HepG2 (cell line): ENCODE data around the gene LDHAL6B. TPM values are rescaled to one million over a fixed set of nuclear protein-coding genes. Genes with fewer than 3 reads are reported as not detected.

ENCODE experiments used
- FOXM1 ChIP-seq: sonication (generic); formaldehyde crosslinking; IDR thresholded peaks from 2 replicates; pipeline ENCODE4 v1.5.0; 2020; ENCODE audit warnings: missing genetic modification reagents
- HMGA1 ChIP-seq: sonication (generic); formaldehyde crosslinking; conservative IDR thresholded peaks from 2 replicates; pipeline ENCODE4 v1.4.0; 2020; ENCODE audit warnings: missing genetic modification reagents
- HNRNPUL1 ChIP-seq: fragments of 200-400 bp; formaldehyde crosslinking; IDR thresholded peaks from 2 replicates; pipeline ENCODE4 v1.6.1; 2017; ENCODE audit warnings: low read depth, mild to moderate bottlenecking, low read length, moderate library complexity
- KDM1A ChIP-seq: IDR thresholded peaks from 2 replicates; pipeline ENCODE4 v1.6.1; 2016; ENCODE audit warnings: missing compliant biosample characterization
- KDM5B ChIP-seq: sonication (generic); formaldehyde crosslinking; IDR thresholded peaks from 2 replicates; pipeline ENCODE4 v1.4.0; 2020; ENCODE audit warnings: missing genetic modification reagents, mild to moderate bottlenecking, borderline replicate concordance
- NBN ChIP-seq: fragments of 450-650 bp; conservative IDR thresholded peaks from 2 replicates; pipeline ENCODE4 v1.6.1; 2017
- NFYB ChIP-seq: sonication (generic); formaldehyde crosslinking; IDR thresholded peaks from 2 replicates; pipeline ENCODE4 v1.4.0; 2020; ENCODE audit warnings: missing genetic modification reagents
- SP2 ChIP-seq: sonication (generic); formaldehyde crosslinking; IDR thresholded peaks from 2 replicates; pipeline ENCODE4 v1.5.1; 2020; ENCODE audit warnings: mild to moderate bottlenecking, missing genetic modification reagents
- TEAD3 ChIP-seq: optimal IDR thresholded peaks from 2 replicates; pipeline ENCODE3; 2016; ENCODE audit warnings: borderline replicate concordance
- TRIM24 ChIP-seq: sonication (generic); formaldehyde crosslinking; IDR thresholded peaks from 2 replicates; pipeline ENCODE4 v1.8.0; 2022; ENCODE audit warnings: mild to moderate bottlenecking, missing genetic modification reagents
- ZFP82 ChIP-seq: sonication (generic); formaldehyde crosslinking; IDR thresholded peaks from 2 replicates; pipeline ENCODE4 v1.5.1; 2020; ENCODE audit warnings: mild to moderate bottlenecking, missing genetic modification reagents, borderline replicate concordance
- ZNF24 ChIP-seq: fragments of 450-650 bp; IDR thresholded peaks from 2 replicates; pipeline ENCODE4 v1.6.1; 2017; ENCODE audit warnings: antibody characterized with exemption, mild to moderate bottlenecking
- ZNF251 ChIP-seq: sonication (generic); formaldehyde crosslinking; IDR thresholded peaks from 2 replicates; pipeline ENCODE4 v1.9.0; 2021; ENCODE audit warnings: mild to moderate bottlenecking, missing genetic modification reagents
- ZNF331 ChIP-seq: sonication (generic); formaldehyde crosslinking; IDR thresholded peaks from 2 replicates; pipeline ENCODE4 v1.4.0; 2020; ENCODE audit warnings: missing genetic modification reagents
- ZNF350 ChIP-seq: sonication (generic); formaldehyde crosslinking; IDR thresholded peaks from 2 replicates; pipeline ENCODE4 v1.4.0; 2020; ENCODE audit warnings: mild to moderate bottlenecking, low read depth, missing genetic modification reagents, borderline replicate concordance
- ZNF546 ChIP-seq: sonication (generic); formaldehyde crosslinking; conservative IDR thresholded peaks from 2 replicates; pipeline ENCODE4 v1.8.1; 2023; ENCODE audit warnings: mild to moderate bottlenecking, missing genetic modification reagents
- ZNF652 ChIP-seq: IDR thresholded peaks from 2 replicates; pipeline ENCODE4 v1.6.1; 2016; ENCODE audit warnings: low read depth, borderline replicate concordance
- ZNF761 ChIP-seq: sonication (generic); formaldehyde crosslinking; conservative IDR thresholded peaks from 2 replicates; pipeline ENCODE4 v1.4.0; 2020; ENCODE audit warnings: mild to moderate bottlenecking, missing genetic modification reagents
- polyA plus RNA-seq, 8 experiments: library from polyadenylated mRNA; depleted of rRNA in 3 of 8; stranded (reverse) in 7 of 8; unstranded in 1 of 8; fragments of >200 nt; fragmentation: Illumina TruSeq in 4 of 8; extraction: Trizol in 4 of 8; gene quantifications; 2 replicates each; pipeline versions ENCODE4 v1.2.1 to v1.2.3, GENCODE V29; 2011 to 2016; ENCODE audit warnings: low read depth in 4 of 8, missing spikeins in 1 of 8, mixed read lengths in 1 of 8; ENCODE audit not compliant: insufficient read depth in 1 of 8
- total RNA-seq, 5 experiments: library from RNA; depleted of rRNA; stranded (reverse); fragments of >200 nt; fragmentation: Illumina TruSeq; extraction: Trizol; gene quantifications; 2 replicates each; pipeline ENCODE4 v1.2.3, GENCODE V29; 2016; ENCODE audit warnings: low read depth in 1 of 5
- TF ChIP-seq, protein P1 (sequence below): sonication (generic); formaldehyde crosslinking; IDR thresholded peaks from 2 replicates; pipeline ENCODE4 v1.4.0; 2020; ENCODE audit warnings: mild to moderate bottlenecking, missing genetic modification reagents, borderline replicate concordance
- TF ChIP-seq, protein P2 (sequence below): sonication (generic); formaldehyde crosslinking; IDR thresholded peaks from 2 replicates; pipeline ENCODE4 v1.4.0; 2020; ENCODE audit warnings: mild to moderate bottlenecking, missing genetic modification reagents
- TF ChIP-seq, protein P3 (sequence below), 2 experiments: fragments of 450-650 bp in 1 of 2; sonication (generic) in 1 of 2; formaldehyde crosslinking; IDR thresholded peaks; 2 replicates each; pipeline versions ENCODE4 v1.5.0 to v1.8.0; 2020 to 2022; ENCODE audit warnings: mild to moderate bottlenecking in 1 of 2, missing genetic modification reagents in 1 of 2
- TF ChIP-seq, protein P4 (sequence below): sonication (generic); formaldehyde crosslinking; conservative IDR thresholded peaks from 2 replicates; pipeline ENCODE4 v1.8.1; 2023; ENCODE audit warnings: missing genetic modification reagents

LDHAL6B gene
- total and polyA plus RNA-seq, 2 of the 13 experiments (the other 11 are each of a cell fraction or from before 2014, with no cell fraction given) = not detected

DNA sequence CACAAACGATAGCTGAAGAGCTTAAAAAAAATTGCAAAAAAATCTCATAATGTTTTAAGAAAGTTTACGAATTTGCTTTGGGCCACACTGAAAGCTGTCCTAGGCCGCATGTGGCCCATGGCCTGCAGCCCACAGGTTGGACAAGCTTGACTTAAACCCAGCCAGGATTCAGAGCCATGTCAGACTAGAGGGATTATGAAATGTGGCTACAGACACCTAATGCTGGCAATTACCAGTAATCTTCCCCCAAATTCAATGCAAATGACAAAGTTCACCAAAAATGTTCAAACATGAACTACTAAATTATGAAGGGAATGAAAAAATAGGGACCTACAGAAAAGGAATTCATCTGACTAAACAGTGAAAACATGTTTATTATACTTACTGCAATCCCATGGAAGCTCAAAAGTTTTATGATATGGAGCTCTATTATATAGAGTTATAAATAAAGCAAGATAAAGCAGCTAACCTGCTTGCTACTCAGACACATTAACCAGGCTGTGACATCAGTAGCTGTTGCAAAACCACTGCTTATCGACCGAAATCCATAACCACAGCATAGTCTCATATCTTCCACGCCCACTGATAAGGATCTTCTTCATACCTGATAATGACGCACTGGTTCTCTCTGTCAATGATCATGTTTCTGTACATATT is 49.2 kb downstream of the LDHAL6B start (continued):
- TF ChIP-seq, protein P1, sequence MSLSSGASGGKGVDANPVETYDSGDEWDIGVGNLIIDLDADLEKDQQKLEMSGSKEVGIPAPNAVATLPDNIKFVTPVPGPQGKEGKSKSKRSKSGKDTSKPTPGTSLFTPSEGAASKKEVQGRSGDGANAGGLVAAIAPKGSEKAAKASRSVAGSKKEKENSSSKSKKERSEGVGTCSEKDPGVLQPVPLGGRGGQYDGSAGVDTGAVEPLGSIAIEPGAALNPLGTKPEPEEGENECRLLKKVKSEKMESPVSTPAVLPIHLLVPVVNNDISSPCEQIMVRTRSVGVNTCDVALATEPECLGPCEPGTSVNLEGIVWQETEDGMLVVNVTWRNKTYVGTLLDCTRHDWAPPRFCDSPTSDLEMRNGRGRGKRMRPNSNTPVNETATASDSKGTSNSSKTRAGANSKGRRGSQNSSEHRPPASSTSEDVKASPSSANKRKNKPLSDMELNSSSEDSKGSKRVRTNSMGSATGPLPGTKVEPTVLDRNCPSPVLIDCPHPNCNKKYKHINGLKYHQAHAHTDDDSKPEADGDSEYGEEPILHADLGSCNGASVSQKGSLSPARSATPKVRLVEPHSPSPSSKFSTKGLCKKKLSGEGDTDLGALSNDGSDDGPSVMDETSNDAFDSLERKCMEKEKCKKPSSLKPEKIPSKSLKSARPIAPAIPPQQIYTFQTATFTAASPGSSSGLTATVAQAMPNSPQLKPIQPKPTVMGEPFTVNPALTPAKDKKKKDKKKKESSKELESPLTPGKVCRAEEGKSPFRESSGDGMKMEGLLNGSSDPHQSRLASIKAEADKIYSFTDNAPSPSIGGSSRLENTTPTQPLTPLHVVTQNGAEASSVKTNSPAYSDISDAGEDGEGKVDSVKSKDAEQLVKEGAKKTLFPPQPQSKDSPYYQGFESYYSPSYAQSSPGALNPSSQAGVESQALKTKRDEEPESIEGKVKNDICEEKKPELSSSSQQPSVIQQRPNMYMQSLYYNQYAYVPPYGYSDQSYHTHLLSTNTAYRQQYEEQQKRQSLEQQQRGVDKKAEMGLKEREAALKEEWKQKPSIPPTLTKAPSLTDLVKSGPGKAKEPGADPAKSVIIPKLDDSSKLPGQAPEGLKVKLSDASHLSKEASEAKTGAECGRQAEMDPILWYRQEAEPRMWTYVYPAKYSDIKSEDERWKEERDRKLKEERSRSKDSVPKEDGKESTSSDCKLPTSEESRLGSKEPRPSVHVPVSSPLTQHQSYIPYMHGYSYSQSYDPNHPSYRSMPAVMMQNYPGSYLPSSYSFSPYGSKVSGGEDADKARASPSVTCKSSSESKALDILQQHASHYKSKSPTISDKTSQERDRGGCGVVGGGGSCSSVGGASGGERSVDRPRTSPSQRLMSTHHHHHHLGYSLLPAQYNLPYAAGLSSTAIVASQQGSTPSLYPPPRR (CRISPR knock-in tag) = peak; percentile 55; the same call in 1 of the 2 replicates
- no peak for TF ChIP-seq ZNF350 (CRISPR knock-in tag)
- TF ChIP-seq ZNF251 = no peak
- no peak for TF ChIP-seq NFYB (CRISPR knock-in tag)
- TF ChIP-seq, protein P2, sequence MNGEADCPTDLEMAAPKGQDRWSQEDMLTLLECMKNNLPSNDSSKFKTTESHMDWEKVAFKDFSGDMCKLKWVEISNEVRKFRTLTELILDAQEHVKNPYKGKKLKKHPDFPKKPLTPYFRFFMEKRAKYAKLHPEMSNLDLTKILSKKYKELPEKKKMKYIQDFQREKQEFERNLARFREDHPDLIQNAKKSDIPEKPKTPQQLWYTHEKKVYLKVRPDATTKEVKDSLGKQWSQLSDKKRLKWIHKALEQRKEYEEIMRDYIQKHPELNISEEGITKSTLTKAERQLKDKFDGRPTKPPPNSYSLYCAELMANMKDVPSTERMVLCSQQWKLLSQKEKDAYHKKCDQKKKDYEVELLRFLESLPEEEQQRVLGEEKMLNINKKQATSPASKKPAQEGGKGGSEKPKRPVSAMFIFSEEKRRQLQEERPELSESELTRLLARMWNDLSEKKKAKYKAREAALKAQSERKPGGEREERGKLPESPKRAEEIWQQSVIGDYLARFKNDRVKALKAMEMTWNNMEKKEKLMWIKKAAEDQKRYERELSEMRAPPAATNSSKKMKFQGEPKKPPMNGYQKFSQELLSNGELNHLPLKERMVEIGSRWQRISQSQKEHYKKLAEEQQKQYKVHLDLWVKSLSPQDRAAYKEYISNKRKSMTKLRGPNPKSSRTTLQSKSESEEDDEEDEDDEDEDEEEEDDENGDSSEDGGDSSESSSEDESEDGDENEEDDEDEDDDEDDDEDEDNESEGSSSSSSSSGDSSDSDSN (CRISPR knock-in tag) = no peak
- TF ChIP-seq, protein P3, sequence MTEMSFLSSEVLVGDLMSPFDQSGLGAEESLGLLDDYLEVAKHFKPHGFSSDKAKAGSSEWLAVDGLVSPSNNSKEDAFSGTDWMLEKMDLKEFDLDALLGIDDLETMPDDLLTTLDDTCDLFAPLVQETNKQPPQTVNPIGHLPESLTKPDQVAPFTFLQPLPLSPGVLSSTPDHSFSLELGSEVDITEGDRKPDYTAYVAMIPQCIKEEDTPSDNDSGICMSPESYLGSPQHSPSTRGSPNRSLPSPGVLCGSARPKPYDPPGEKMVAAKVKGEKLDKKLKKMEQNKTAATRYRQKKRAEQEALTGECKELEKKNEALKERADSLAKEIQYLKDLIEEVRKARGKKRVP (CRISPR knock-in tag; IDR thresholded peaks at IDR 0.05) = peak in 1 of 2 experiments; percentile 67; a peak in 1 of 4 replicates
- TF ChIP-seq FOXM1 (CRISPR knock-in tag) = no peak
- TF ChIP-seq HNRNPUL1 = no peak
- TF ChIP-seq ZNF331 (CRISPR knock-in tag) = peak; percentile 69; the same call in 1 of the 2 replicates
- no peak for TF ChIP-seq HMGA1 (CRISPR knock-in tag)
- TF ChIP-seq ZNF546 (CRISPR knock-in tag) = no peak
- no peak for TF ChIP-seq ZNF652 (CRISPR knock-in tag)
- peak; percentile 34 for TF ChIP-seq TEAD3 (CRISPR knock-in tag)
- TF ChIP-seq KDM5B (CRISPR knock-in tag) = no peak
- TF ChIP-seq ZFP82 (CRISPR knock-in tag) = no peak
- TF ChIP-seq TRIM24 (CRISPR knock-in tag) = no peak
- 0 out of 2 replicates have a peak, but pooled peaks have one; percentile 24 for TF ChIP-seq ZNF761 (CRISPR knock-in tag)
- TF ChIP-seq ZNF24 = no peak
- TF ChIP-seq KDM1A = no peak
- no peak for TF ChIP-seq NBN
- TF ChIP-seq, protein P4, sequence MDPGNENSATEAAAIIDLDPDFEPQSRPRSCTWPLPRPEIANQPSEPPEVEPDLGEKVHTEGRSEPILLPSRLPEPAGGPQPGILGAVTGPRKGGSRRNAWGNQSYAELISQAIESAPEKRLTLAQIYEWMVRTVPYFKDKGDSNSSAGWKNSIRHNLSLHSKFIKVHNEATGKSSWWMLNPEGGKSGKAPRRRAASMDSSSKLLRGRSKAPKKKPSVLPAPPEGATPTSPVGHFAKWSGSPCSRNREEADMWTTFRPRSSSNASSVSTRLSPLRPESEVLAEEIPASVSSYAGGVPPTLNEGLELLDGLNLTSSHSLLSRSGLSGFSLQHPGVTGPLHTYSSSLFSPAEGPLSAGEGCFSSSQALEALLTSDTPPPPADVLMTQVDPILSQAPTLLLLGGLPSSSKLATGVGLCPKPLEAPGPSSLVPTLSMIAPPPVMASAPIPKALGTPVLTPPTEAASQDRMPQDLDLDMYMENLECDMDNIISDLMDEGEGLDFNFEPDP = no peak
- no peak for TF ChIP-seq SP2 (CRISPR knock-in tag)
